Esophagus squamous epithelium (tissue), 4 donors: ENCODE results near the gene COL7A1.
"Not testable (repeated sequence)": the region's sequence is repeated elsewhere in the genome, so short reads cannot be mapped to it uniquely, and the experiment has no call there.

ENCODE experiments used
- POLR2A ChIP-seq, 4 donors: fragments of 450-650 bp; IDR thresholded peaks; one replicate each; pipeline ENCODE4 v1.6.1; 2017; ENCODE audit warnings: antibody characterized with exemption in 4 of 4, mild to moderate bottlenecking in 4 of 4, moderate library complexity in 3 of 4
- TF ChIP-seq, protein P1 (sequence below), 6 experiments: fragments of 450-650 bp in 4 of 6; fragments of 200-600 bp in 2 of 6; sonication (generic) in 2 of 6; IDR thresholded peaks; one replicate each; pipeline ENCODE4 v1.5.1; 2016 to 2019; ENCODE audit warnings: antibody characterized with exemption in 6 of 6, mild to moderate bottlenecking in 4 of 6, moderate library complexity in 4 of 6

DNA sequence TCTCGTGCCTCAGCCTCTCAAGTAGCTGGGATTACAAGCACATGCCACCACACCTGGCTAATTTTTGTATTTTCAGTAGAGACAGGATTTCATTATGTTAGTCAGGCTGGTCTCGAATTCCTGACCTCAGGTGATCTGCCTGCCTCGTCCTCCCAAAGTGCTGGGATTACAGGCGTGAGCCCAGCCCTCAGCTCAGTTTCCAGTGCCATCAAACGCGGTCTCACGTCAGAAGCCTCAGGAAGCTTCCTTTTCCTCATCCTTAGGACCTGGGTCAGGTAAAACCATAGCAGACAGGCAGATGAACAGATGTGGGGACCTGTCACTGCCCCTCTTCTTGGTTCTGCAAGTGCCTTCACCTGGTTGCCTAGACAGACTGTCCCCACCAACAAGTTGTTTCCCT, 43.5 kb downstream of the COL7A1 start:
- TF ChIP-seq, protein P1, sequence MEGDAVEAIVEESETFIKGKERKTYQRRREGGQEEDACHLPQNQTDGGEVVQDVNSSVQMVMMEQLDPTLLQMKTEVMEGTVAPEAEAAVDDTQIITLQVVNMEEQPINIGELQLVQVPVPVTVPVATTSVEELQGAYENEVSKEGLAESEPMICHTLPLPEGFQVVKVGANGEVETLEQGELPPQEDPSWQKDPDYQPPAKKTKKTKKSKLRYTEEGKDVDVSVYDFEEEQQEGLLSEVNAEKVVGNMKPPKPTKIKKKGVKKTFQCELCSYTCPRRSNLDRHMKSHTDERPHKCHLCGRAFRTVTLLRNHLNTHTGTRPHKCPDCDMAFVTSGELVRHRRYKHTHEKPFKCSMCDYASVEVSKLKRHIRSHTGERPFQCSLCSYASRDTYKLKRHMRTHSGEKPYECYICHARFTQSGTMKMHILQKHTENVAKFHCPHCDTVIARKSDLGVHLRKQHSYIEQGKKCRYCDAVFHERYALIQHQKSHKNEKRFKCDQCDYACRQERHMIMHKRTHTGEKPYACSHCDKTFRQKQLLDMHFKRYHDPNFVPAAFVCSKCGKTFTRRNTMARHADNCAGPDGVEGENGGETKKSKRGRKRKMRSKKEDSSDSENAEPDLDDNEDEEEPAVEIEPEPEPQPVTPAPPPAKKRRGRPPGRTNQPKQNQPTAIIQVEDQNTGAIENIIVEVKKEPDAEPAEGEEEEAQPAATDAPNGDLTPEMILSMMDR (IDR thresholded peaks at IDR 0.05): not testable (repeated sequence)
- TF ChIP-seq POLR2A (IDR thresholded peaks at IDR 0.05): not testable (repeated sequence)
